SHP77 treated with DMSO at 0.1 percent for 48 hours (cell line): ENCODE data around the gene PRUNE1.

Experiments used
- DNase-seq: peaks from one replicate; lab custom pipeline; 2025; lab: John Stamatoyannopoulos, UW

The PRUNE1 gene

GRCh38 chr1:150976879-150977694, 31.2 kb upstream of the PRUNE1 start:
- peak; percentile 49 for DNase-seq

DNA sequence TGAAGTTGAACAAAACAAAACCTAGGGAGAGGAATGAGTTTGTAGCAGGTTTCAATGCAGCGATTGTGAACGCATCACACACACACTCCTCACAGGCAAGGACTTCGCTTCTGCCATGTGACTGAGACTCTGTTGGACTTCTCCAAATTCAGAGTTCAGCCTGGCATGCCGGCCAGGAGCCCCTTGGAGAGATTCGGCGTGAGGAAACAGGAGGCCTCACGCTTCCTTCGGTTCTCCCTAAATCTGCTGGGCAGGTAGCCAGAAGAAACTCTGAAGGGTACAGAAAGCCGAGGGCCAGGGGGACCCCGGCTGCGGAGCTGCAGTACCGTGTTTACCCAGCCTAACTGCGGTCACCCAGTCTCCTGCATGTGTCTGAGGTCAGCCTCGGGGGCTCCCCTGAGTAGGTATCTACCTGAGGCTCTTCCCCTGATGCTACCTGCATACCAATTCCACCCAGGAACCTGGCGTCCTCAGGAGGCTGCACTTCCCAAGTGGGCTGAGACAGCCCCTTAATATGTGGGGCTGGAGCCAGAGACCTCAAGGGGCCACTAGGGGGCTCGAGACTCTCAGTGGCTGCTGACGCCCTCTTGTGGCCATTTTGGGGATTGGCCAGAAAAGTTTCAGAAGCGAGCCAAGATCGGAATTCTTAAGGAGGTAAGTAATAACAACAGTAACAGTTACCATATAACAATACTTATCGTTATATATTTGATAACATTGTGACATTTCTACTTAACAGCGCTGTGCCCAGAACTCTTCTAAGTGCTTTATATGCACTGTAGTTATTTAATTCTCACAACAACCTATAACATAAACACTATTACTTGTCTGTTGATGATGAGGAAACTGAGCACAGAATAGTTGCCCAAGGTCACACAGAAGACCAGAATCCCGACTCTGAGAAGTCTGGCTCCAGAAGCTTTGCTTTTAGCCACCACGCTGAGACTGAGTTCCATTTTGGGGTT, 28.9 kb upstream of the PRUNE1 start:
- peak; percentile 81 for DNase-seq

GRCh38 chr1:150981177-150981804, 27.0 kb upstream of the PRUNE1 start:
- DNase-seq = peak; percentile 92

DNA sequence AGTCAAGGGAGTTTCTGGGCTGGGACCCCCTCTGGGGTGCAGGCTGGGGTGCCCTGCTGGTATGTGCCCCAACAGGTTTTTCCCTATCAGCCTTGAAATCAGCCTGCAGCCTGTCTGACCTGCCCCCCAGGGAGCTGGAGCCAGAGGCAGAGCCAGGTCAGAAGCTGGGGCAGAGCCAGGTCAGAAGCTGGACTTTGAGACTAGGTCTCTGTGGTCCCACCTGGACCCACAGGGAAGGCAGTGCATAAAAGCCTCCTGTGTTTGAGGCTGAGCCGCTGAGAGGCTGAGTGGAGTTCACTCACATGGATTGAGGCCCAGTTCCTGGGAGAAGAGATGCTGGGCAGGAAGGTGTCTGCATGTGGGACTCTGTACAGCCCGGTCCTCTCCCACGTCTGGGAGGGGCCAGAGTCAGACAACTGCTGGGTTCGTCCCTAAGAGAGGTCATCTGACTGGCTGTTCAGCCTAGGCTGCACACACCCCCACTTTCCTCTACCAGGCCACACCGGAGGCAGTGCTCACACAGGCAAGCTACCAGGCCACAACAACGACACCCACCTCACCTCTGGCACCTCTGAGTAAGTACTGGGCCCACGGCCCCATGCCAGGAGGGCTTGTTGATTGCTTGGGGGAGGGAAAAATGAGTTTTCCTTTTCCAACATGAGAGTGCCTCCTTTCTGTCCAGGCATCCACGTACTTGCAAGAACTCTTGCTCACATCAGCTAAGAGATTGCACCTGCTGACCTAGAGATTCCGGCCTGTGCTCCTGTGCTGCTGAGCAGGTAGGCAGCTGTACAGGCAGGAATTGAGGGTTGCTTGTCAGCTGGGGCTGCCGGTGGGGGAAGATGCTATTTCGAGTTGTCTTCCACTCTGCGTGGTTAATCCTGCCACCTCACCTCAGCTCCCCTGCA, 26.2 kb upstream of the PRUNE1 start, which contains the start of gene ANXA9:
Gene ANXA9 (plus strand): TSS at position 488 of the 908 bp plus-strand sequence. CDS start 814 bp downstream, outside the sequence.
- DNase-seq = peak; percentile 40

DNA sequence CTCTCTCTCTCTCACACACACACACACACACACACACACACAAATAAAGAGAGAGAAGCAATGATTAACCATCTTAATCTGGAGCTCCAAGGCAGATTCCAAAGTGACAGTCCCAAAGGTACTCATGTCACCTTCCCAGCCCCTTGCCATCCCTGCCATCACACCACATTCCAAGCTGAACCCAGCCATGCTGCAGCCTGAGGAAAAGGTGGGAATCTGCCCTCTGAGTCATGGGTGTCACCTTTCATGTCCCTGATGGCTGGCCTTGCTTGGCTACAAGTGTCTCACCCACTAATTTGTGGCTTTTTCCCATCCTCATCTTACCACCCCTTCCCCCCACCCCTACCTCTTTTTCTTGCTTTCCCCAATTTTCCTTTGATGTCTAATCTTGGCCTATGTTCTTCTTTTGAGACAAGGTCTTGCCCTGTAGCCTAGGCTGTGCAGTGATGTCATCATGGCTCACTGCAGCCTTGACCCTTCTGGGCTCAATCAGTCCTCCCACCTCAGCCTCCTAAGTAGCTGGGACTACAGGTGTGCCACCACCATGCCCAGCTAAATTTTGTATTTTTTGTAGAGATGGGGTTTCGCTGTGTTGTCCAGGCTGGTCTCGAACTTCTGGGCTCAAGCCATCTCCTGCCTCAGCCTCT, 22.9 kb upstream of the PRUNE1 start:
- no peak for DNase-seq

- no peak for DNase-seq
Observed at GRCh38 chr1:150987924-150988323, 20.3 kb upstream of the PRUNE1 start.

DNA sequence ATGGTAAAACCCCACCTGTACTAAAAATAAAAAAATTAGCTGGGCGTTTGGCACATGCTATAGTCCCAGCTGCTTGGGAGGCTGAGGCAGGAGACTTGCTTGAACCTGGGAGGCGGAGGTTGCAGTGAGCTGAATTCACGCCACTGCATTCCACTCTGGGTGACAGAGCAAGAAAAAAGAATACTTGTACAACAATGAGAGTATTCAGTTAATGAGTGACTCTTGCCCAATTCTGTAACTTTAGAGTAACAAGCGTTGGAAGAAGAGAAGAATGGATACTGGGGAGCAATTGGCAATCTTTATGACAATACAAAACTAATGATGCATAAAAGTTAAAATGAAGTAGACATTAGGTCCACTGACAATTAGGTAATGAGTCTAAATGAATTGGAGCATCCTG, 15.6 kb upstream of the PRUNE1 start:
- DNase-seq = no peak

GRCh38 chr1:150994248-150994647, 14.0 kb upstream of the PRUNE1 start:
- no peak for DNase-seq

DNA sequence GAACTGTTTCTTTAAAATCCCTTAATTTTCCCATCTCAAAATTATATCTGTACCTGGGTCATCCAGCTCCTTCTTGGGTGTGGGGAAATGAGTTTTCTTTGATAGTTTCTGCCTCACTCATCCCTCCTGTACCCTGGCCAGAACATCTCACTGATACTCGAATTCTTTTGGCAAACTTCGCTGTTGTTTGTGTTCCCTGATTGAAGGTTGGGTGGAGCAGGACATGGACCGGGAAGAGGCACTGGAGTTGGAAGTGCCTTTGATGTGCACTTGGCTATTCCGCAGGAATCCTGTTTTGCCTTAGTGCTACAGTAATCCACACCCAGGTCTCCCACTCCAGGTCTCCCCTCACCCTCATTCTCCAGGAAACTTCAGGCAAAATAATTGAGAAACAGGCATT, 12.8 kb upstream of the PRUNE1 start:
- no peak for DNase-seq

DNA sequence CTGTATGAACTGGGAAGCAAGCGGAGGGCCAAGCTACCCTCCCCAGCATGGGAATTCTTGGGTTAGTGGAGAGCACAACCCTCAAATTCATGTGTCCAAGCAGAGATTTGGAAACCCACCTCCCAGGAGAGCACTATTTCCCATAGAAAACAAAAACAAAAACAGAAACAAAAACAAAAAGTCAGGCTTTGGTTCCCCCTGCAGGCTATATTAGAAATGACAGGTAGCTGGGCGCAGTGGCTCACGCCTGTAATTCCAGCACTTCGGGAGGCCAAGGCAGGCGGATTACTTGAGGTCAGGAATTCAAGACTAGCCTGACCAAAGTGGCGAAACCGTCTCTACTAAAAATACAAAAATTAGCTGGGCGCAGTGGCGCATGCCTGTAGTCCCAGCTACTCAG, 12.4 kb upstream of the PRUNE1 start:
- peak; percentile 30 for DNase-seq

DNA sequence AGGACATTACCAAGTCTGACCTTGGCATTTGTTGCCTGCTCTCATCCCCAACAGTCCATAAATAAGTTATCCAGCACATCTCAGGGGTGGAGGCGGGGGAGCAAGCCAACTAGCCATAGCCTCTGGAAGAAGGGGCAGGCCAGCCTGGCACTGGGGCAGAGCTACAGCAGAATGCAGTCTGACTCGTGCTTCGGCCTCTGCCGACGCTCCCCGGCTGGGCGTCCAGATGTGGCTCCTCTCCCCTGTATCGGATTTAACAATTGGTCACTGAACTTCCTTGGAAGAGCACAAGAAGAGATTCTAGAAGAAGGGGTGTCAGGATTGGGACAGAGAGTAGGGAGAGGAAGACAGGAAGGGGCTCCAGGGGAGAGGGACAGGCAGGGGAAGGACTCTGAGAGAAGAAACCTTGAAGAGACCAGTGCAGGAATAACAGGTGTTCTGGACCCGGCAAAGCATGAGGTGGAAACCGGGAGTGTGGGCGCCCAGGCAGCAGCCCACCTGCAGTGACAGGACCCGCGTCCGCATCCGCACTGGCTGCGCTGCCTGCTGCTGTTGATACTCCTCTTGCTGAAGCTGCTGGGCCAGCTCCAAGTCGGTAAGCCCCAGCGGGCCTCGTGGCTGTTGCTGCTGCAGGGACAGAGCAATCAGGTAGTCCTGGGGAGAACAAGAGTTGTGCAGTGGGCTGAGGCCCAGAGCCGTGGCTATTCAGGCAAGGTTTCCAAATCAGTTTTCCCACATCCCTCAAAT, 10.9 kb upstream of the PRUNE1 start:
- DNase-seq = no peak

- DNase-seq = no peak
Observed at GRCh38 chr1:150997949-150998348, 10.3 kb upstream of the PRUNE1 start.

- no peak for DNase-seq
Observed at GRCh38 chr1:150999051-150999674, 9.1 kb upstream of the PRUNE1 start.

DNA sequence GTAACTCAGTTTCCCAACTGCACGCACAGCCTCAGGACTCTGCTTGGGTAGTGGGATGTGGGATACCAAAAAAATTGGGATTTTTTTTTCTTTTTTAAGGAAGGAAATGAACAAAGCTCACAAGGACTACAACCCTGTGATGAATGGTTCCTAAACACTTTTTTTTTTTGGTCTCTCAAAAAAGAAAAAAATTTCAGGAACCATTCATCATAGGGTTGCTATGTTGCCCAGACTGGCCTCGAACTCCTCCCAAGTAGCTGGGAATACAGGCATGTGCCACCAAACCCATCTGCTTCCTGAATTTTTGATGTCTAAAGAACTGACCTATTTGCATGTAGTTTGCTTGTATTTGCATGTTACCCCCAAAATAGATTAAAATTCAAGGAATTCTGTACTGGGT, 8.3 kb upstream of the PRUNE1 start:
- no peak for DNase-seq

- DNase-seq = no peak
Observed at GRCh38 chr1:151000408-151000807, 7.8 kb upstream of the PRUNE1 start.

GRCh38 chr1:151001602-151002001, 6.6 kb upstream of the PRUNE1 start:
- no peak for DNase-seq

DNA sequence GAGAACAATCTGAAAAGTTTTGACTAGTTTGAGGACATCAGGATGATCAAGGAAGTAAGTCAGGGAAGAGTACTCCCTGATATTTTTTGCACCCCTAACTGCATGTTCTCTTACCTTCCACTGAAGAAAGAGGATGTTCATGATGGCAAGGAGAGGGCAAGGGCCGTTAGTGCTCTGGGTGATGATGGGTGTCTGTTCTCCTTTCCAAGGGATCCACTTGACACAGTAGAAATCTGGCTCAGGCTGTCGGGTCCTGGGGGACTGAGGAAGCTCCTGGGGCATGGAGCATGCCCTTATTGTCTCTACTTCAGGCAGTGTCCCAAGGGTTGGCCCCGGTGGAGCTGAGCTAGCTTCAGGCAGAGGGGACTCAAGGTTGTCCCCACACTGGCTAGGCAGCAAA, 6.2 kb upstream of the PRUNE1 start:
- no peak for DNase-seq

- no peak for DNase-seq
Observed at GRCh38 chr1:151002611-151003010, 5.6 kb upstream of the PRUNE1 start.

- DNase-seq = no peak
Observed at GRCh38 chr1:151003180-151003579, 5.1 kb upstream of the PRUNE1 start.
